Urinary bladder (tissue), 4 donors: Measurements from ENCODE around the gene KDELR3. TPM values are rescaled to one million over a fixed set of nuclear protein-coding genes. Genes with fewer than 3 reads are reported as not detected.
A peak's percentile ranks its signal among the peaks of the same experiment; 100 is the strongest.

Experiments used
- DNase-seq: peaks from one replicate; pipeline ENCODE4 v3.0.0-alpha.2; 2015; ENCODE audit errors: extremely low spot score
- H3K27ac ChIP-seq: one replicate; pipeline ENCODE4 v1.5.1; 2013; ENCODE audit warnings: low read depth, mild to moderate bottlenecking, moderate library complexity
- H3K36me3 ChIP-seq: one replicate; pipeline ENCODE4 v1.6.1; 2013; ENCODE audit warnings: mild to moderate bottlenecking, moderate library complexity; ENCODE audit not compliant: insufficient read depth
- H3K4me1 ChIP-seq: one replicate; pipeline ENCODE4 v1.6.1; 2013; ENCODE audit warnings: mild to moderate bottlenecking, moderate library complexity; ENCODE audit not compliant: insufficient read depth
- H3K4me3 ChIP-seq: one replicate; pipeline ENCODE4 v1.5.1; 2013; ENCODE audit warnings: low read depth, low read length
- WGBS: extraction: QIAGEN DNeasy Blood & Tissue Kit; methylation state at CpG from one replicate; pipeline ENCODE4 v1.1.7; 2013; 5-methylcytosine and 5-hydroxymethylcytosine counted together
- polyA plus RNA-seq: library from polyadenylated mRNA; stranded (reverse); fragments of 200-250 nt; gene quantifications from one replicate; pipeline ENCODE4 v1.2.3, GENCODE V29; 2013
- total RNA-seq: library from RNA; depleted of rRNA; stranded (reverse); fragments of >200 nt; gene quantifications from one replicate; pipeline ENCODE4 v1.2.3, GENCODE V29; 2014
- donor health status: healthy with polysubstance abuse.
- donor health status: healthy.

Gene KDELR3
- total and polyA plus RNA-seq, 2 donors, result 4.7 to 75.7 TPM

DNA sequence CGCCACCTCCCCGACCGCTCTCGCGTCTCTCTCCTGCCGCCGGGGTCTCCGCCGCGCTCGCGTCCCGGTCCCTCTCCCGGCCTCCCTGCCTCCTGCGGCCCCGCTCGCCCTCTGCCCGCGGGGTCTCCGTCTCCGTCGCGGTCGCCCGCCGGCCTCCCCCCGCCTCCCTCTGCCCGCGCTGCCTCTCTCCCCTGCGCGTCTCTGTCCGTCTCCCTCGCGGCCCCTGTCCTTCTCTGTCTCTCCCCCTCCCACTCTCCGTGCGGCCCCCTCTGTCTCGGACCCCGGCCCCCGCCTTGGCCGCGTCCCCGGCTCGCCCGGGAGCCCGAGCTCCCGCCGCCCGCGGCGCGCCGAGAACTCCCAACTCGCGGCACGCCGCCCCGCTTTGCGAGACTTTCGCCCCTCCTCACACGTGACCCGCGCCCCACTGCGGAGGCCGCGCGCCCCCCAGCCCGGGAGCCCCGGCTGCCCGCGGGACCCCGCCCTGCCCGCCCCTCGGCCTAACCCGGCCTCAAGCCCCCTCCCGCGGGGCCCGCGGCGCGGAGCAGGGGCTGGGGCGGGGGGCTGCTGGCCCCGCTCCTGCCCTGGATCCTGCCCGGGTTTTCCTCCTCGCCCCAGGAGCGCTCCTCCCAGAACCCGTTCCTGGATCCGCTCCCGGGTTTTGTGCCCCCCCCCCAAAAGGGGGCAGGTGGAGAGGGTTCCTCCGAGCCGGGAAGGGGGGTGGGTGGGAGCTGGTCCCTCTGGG is 12.2 kb upstream of the KDELR3 start:
- 2% methylated on average over 90 of the region's 90 CpGs for WGBS
- no peak for DNase-seq

GRCh38 chr22:38456272-38456835 is 11.5 kb upstream of the KDELR3 start:
- Histone ChIP-seq H3K4me1 (no peaks in the 10 kb centered on the region), H3K4me3 (no peak overlapping the region), H3K27ac (no peak overlapping the region), H3K36me3 (no peaks in the 10 kb centered on the region)
- 59% methylated on average over 17 of the region's 17 CpGs for WGBS
- no peak for DNase-seq

More for the DNA sequence above, 12.2 kb upstream of the KDELR3 start:
- no peak overlapping the region for H3K27ac ChIP-seq
- H3K36me3 ChIP-seq, result no peaks in the 10 kb centered on the region
- H3K4me3 ChIP-seq, result peak overlapping the region; percentile 47
- no peaks in the 10 kb centered on the region for H3K4me1 ChIP-seq

DNA sequence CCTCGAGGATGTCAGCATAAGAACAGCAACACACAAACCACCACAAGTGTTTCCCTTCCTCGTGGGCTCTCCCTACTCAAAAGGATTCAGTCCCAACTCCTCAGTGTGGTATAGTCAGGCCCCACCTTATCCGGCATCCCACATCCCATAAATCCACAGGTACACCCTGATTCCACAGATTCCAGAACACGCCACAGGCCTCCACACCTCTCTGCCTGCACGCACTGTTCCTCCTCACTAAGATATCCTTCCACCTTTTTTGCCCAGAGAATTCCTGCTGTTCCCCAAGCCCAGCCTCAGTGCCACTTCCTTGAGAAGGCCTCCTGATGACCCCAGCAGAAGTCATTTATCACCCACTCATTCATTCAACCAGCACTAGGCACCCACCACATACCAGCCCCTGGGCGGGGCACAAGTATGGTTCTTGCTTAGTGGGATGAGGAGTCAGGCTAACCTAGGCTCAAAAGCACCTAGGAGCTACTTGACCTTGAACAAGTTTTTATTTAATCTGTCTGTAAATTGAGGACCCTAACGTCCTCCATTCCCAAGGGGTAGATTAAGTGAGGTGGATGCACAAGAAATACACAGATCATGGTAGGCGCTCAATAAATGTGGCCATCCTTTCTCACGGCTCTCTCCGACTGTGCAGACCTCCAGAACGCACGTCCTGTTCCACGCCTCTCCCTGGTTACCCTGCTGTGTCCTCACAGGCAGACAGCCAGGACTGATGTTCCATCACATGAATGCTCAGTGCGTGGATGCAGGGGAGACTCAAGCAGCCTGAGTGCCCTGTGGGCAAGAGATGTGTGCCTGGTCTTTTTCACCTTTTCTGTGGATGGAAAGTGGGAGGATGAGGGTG is 10.8 kb upstream of the KDELR3 start:
- no peaks in the 10 kb centered on the region for H3K36me3 ChIP-seq
- DNase-seq, result no peak
- H3K4me3 ChIP-seq, result no peak overlapping the region
- no peak overlapping the region for H3K27ac ChIP-seq
- 83% methylated on average over 14 of the region's 14 CpGs for WGBS
- no peaks in the 10 kb centered on the region for H3K4me1 ChIP-seq

DNA sequence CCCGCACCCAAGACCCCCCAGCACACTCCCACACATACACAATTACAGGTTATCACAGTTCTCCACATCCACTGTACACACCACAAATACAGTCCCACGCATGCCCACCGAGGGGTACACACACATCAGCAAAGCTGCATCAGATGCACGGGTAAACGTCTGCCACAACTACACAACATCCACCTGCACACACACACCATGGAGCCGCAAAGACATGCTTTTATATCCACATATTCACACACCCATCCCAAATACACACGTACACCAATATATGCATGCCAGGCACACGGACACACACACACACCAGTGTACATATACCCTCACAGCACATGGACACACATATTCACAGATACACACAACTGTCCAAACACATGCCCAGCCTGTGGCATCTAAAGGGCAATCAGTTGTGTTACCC is 7.5 kb upstream of the KDELR3 start:
- H3K4me3 ChIP-seq, result no peak overlapping the region
- 61% methylated on average over 8 of the region's 8 CpGs for WGBS
- no peak overlapping the region for H3K27ac ChIP-seq
- no peaks in the 10 kb centered on the region for H3K36me3 ChIP-seq
- no peaks in the 10 kb centered on the region for H3K4me1 ChIP-seq
- DNase-seq, result no peak

- no peak for DNase-seq
- Histone ChIP-seq H3K36me3 (no peaks in the 10 kb centered on the region), H3K27ac (no peak overlapping the region), H3K4me3 (no peak overlapping the region), H3K4me1 (no peaks in the 10 kb centered on the region)
- 48% methylated on average over 9 of the region's 9 CpGs for WGBS
These were observed 6.9 kb upstream of the KDELR3 start for GRCh38 chr22:38461057-38461413.

- peak; percentile 60 for DNase-seq
- Histone ChIP-seq H3K4me3 (no peak overlapping the region), H3K36me3 (no peaks in the 10 kb centered on the region), H3K27ac (no peak overlapping the region), H3K4me1 (no peaks in the 10 kb centered on the region)
- 13% methylated on average over 51 of the region's 51 CpGs for WGBS
These were observed 6.3 kb upstream of the KDELR3 start for GRCh38 chr22:38461414-38462081.

- Histone ChIP-seq H3K36me3 (no peaks in the 10 kb centered on the region), H3K4me1 (no peaks in the 10 kb centered on the region), H3K27ac (no peak overlapping the region), H3K4me3 (no peak overlapping the region)
- WGBS, result 54% methylated on average over 28 of the region's 28 CpGs
- no peak for DNase-seq
These were observed 4.7 kb upstream of the KDELR3 start for GRCh38 chr22:38462960-38463784.

- WGBS, result 87% methylated on average over 10 of the region's 10 CpGs
- no peak for DNase-seq
- Histone ChIP-seq H3K27ac (no peak overlapping the region), H3K4me1 (no peaks in the 10 kb centered on the region), H3K36me3 (no peaks in the 10 kb centered on the region), H3K4me3 (no peak overlapping the region)
These were observed 2.8 kb upstream of the KDELR3 start for GRCh38 chr22:38464992-38465672.

- H3K4me1 ChIP-seq, result no peaks in the 10 kb centered on the region
- no peak overlapping the region for H3K4me3 ChIP-seq
- H3K36me3 ChIP-seq, result no peaks in the 10 kb centered on the region
- DNase-seq, result no peak
- 76% methylated on average over 26 of the region's 26 CpGs for WGBS
- H3K27ac ChIP-seq, result no peak overlapping the region
These were observed 2.0 kb upstream of the KDELR3 start for GRCh38 chr22:38465673-38466490.

- H3K36me3 ChIP-seq, result no peaks in the 10 kb centered on the region
- 12% methylated on average over 20 of the region's 20 CpGs for WGBS
- H3K4me3 ChIP-seq, result peak overlapping the region; percentile 39
- no peaks in the 10 kb centered on the region for H3K4me1 ChIP-seq
- H3K27ac ChIP-seq, result no peak overlapping the region
- DNase-seq, result no peak
These were observed 425 bp upstream of the KDELR3 start for GRCh38 chr22:38467438-38467903.

GRCh38 chr22:38468443-38469305 is 778 bp downstream of the KDELR3 start:
- Histone ChIP-seq H3K4me3 (peak overlapping the region; percentile 39), H3K36me3 (no peaks in the 10 kb centered on the region), H3K4me1 (no peaks in the 10 kb centered on the region), H3K27ac (no peak overlapping the region)
- WGBS, result 49% methylated on average over 28 of the region's 28 CpGs
- no peak for DNase-seq
